Bronchial epithelial cell (primary cell): ENCODE data around the gene CYBA. TPM values are rescaled to one million over a fixed set of nuclear protein-coding genes. Genes with fewer than 3 reads are reported as not detected.

ENCODE experiments used
- DNase-seq: peaks from one replicate; pipeline ENCODE4 v3.0.0-alpha.2; 2010; ENCODE audit warnings: low read depth
- FAIRE-seq: peaks from 2 replicates; lab custom pipeline; 2011; peaks lifted over from hg19 to GRCh38; lab: Jason Lieb, UNC
- H3K27me3 ChIP-seq: 2 replicates; pipeline ENCODE4 v1.5.1; 2011; ENCODE audit warnings: low read length; ENCODE audit not compliant: control insufficient read depth, insufficient read depth
- H3K36me3 ChIP-seq: 2 replicates; pipeline ENCODE4 v1.5.1; 2011; ENCODE audit warnings: low read length; ENCODE audit not compliant: control insufficient read depth, insufficient read depth
- H3K4me3 ChIP-seq: 2 replicates; pipeline ENCODE4 v1.5.1; 2011; ENCODE audit warnings: mild to moderate bottlenecking, low read depth, low read length, control low read depth
- total RNA-seq: library from RNA; depleted of rRNA; stranded (reverse); fragments of >200 nt; gene quantifications from 2 replicates; pipeline ENCODE4 v1.2.1, GENCODE V29; 2014
- TF ChIP-seq, protein P1 (sequence below): IDR thresholded peaks from 2 replicates; pipeline ENCODE4 v1.5.1; 2011; ENCODE audit warnings: mild to moderate bottlenecking, moderate library complexity, low read length, control low read depth, inconsistent platforms; ENCODE audit not compliant: insufficient read depth, severe bottlenecking

CYBA gene
- total RNA-seq, 1 donor from 2014 or later: 134 TPM

DNA sequence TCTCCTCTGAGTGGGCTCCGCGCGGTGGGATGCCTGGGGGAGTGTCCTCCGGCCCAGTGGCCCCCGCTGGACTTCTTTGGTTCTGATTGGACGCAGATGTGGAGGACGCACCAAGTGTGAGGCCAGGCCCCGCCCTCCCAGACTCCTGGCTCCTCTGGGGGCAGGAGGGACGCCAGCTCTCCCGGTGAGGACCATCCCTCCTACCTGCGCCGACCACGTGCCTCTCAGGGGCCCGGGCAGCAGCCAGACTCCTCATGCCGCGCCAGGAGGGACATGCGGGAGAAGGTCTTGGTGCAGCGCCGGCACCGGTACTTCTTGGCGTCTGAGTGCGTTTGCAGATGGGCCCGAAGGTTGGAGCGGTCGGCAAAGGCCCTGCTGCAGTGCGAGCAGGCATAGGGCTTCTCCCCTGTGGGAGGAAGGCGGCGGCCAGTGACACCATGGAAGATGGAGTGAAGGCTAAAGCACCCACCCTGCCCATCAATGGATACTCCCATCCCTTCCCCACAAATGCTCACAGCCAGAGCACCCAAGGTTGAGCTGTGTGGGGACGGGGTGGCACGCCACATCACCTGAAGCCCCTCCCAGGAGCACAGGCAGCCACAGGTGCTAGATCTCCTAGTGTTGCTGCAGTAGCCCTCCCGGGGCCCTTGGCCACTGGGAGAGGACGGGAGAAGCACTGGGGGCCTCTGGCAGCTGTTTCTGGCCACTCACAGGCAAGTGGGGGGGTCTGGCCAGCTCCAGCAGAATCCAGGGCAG, 27.5 kb upstream of the CYBA start:
- Histone ChIP-seq H3K27me3 (peaks cover 10% of the 10 kb centered on the region), H3K36me3 (no peaks in the 10 kb centered on the region), H3K4me3 (no peak overlapping the region)
- no peak for FAIRE-seq
- no peak for DNase-seq
- TF ChIP-seq, protein P1, sequence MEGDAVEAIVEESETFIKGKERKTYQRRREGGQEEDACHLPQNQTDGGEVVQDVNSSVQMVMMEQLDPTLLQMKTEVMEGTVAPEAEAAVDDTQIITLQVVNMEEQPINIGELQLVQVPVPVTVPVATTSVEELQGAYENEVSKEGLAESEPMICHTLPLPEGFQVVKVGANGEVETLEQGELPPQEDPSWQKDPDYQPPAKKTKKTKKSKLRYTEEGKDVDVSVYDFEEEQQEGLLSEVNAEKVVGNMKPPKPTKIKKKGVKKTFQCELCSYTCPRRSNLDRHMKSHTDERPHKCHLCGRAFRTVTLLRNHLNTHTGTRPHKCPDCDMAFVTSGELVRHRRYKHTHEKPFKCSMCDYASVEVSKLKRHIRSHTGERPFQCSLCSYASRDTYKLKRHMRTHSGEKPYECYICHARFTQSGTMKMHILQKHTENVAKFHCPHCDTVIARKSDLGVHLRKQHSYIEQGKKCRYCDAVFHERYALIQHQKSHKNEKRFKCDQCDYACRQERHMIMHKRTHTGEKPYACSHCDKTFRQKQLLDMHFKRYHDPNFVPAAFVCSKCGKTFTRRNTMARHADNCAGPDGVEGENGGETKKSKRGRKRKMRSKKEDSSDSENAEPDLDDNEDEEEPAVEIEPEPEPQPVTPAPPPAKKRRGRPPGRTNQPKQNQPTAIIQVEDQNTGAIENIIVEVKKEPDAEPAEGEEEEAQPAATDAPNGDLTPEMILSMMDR: no peak

DNA sequence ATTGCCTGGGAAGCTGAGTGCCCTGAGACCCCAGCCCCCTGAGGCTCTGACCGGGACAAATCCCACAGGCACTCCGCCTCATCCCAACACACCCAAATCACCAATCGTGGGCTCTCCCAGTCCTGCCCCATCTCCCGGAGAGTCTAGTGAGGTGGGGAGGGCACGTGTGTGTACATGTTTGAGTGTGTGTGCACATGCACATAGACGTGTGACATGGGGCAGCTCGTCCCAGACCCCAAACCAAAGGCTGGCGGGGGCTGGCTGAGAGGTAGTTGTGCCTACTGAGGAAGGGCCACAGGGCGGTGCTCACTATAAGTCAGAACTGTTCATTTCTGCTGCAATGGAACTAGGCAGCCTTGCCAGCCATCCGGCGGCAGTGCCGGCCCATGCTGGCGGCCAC, 26.9 kb upstream of the CYBA start:
- TF ChIP-seq, protein P1: no peak
- Histone ChIP-seq H3K27me3 (peaks cover 10% of the 10 kb centered on the region), H3K4me3 (no peak overlapping the region), H3K36me3 (no peaks in the 10 kb centered on the region)
- FAIRE-seq (no peak), DNase-seq (no peak)

DNA sequence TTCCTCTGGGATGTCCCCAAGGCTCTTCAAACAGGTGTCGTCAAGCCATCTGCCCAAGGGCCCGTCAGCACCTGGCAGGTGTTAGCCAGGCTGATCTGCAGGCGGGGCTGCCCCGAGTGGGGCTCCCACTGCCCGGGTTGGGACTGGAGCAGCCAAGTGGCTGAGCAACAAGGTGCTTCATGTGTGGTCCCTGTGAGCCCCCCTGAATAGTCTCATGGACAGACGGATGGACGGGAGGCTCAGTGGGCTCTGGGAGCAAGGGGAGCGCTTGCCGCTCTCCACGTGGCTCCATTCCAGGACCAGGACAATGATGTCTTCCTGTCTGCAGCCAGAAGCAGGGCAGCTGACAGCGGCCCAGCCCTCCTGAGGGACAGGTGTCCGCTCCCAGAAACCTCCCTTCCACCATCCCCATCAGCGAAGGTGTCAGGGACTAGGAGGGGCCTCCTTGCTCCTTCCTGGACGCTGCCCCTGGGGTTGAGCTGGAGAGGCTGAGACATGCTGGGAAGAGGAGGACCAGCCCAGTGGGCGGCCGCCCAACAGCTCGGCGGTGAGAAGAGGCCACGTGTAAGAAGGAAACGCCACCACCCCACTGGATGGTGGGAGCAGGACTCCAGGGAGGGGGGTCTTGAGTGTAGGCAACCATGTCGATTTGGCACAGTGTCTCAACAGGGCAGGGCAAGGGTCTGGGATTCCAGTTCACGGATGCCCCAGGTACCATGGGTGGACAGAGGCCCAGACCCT, 25.8 kb upstream of the CYBA start:
- DNase-seq (no peak), FAIRE-seq (no peak)
- Histone ChIP-seq H3K27me3 (peaks cover 8% of the 10 kb centered on the region), H3K36me3 (no peaks in the 10 kb centered on the region), H3K4me3 (no peak overlapping the region)
- TF ChIP-seq, protein P1: no peak

DNA sequence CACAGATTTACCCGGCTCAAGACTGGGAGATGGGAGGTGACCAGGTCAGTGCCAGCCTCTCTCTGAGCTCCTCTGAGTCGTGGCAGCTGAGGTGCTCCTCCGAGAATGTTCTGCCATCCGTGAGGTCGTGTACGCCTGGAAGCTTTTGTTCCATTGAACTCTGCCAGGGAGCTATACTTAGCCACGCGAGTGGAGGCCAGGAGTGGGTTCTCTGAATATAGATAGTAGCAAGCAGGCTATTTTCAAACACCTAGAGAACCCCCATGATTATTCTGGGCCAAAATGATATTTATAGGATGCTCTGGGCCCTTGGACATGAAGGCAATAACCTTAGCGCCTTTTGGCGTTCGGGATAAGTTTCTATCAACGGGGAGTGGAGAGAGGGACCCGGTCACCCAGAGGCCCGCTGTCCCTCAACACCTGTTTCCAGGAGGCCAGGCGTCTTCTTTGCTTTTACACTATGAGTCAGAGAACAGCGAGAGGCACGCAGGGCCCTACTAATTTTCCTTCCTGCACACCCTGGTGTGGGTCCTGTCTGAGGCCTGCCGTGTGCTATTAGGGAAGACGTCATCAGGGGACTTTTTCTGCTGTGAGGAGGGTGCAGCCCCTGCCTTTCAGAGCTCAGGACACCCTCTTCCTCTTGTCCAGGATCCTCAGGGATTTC, 23.0 kb upstream of the CYBA start:
- DNase-seq: no peak
- TF ChIP-seq, protein P1: no peak
- Histone ChIP-seq H3K4me3 (no peak overlapping the region), H3K36me3 (no peaks in the 10 kb centered on the region), H3K27me3 (peaks cover 5% of the 10 kb centered on the region)
- no peak for FAIRE-seq

DNA sequence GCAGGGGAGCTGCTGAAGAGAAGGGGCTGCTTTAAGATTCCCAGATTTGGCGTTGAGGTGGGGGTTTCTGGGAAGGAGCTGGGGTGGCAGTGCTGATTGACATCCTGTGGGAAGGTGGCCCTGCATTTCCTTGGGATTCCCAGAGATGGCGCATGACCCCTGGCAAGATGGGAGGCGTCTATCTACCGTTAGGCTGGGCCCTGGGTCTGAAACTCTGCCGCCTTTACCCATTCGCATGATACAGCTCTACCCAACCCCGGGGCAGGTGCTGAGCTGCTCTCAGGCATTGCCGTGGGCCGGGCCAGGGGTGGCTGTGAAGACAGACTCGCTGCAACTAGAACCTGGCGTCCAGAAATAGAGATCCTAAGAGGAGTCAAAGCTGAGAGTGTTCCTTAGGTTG, 21.9 kb upstream of the CYBA start:
- TF ChIP-seq, protein P1: peak; percentile 67
- FAIRE-seq (no peak), DNase-seq (peak; percentile 12)
- H3K36me3 ChIP-seq: no peaks in the 10 kb centered on the region
- no peak overlapping the region for H3K4me3 ChIP-seq
- no peaks in the 10 kb centered on the region for H3K27me3 ChIP-seq
